DND-41 (cell line): ENCODE results near the gene TM4SF5.
"Not testable (repeated sequence)": the region's sequence is repeated elsewhere in the genome, so short reads cannot be mapped to it uniquely, and the experiment has no call there.

Experiments used
- ATAC-seq: fragments of 200-7000 bp; cut with Tn5 transposase; 3 replicates; pipeline ENCODE4 v1.9.1; 2021; ENCODE audit warnings: low read depth; ENCODE audit not compliant: insufficient read depth
- DNase-seq: peaks from one replicate; pipeline ENCODE4 v3.0.0-alpha.2; 2020
- H2AFZ ChIP-seq: 2 replicates; pipeline ENCODE4 v1.6.0; 2012; ENCODE audit warnings: low read depth, low read length
- H3K27ac ChIP-seq: 2 replicates; pipeline ENCODE4 v1.5.1; 2012; ENCODE audit warnings: low read length, inconsistent platforms
- H3K27me3 ChIP-seq: fragments of 200-600 bp; sonication (generic); 2 replicates; pipeline ENCODE4 v1.6.0; 2012; ENCODE audit warnings: low read length, mild to moderate bottlenecking, inconsistent platforms; ENCODE audit not compliant: insufficient read depth, poor library complexity
- H3K36me3 ChIP-seq: 2 replicates; pipeline ENCODE4 v1.5.1; 2012; ENCODE audit warnings: low read length, inconsistent platforms; ENCODE audit not compliant: insufficient read depth
- H3K4me1 ChIP-seq: 2 replicates; pipeline ENCODE4 v1.5.1; 2012; ENCODE audit warnings: mild to moderate bottlenecking, low read length; ENCODE audit not compliant: insufficient read depth
- H3K4me2 ChIP-seq: 2 replicates; pipeline ENCODE4 v1.6.0; 2012; ENCODE audit warnings: mild to moderate bottlenecking, moderate library complexity, low read length, inconsistent platforms; ENCODE audit not compliant: insufficient read depth
- H3K4me3 ChIP-seq, 2 experiments: fragments of 200-600 bp in 1 of 2; shearing (Covaris generic) in 1 of 2; 2 replicates each; pipeline ENCODE4 v1.5.1; 2012 to 2016; ENCODE audit warnings: inconsistent platforms in 2 of 2, low read length in 2 of 2, mild to moderate bottlenecking in 2 of 2, low read depth in 1 of 2, moderate library complexity in 1 of 2
- H3K79me2 ChIP-seq: 2 replicates; pipeline ENCODE4 v1.6.0; 2012; ENCODE audit warnings: low read length, inconsistent platforms; ENCODE audit not compliant: insufficient read depth
- H3K9ac ChIP-seq: 2 replicates; pipeline ENCODE4 v1.6.0; 2012; ENCODE audit warnings: low read depth, mild to moderate bottlenecking, inconsistent platforms, low read length, moderate library complexity
- H3K9me3 ChIP-seq: 2 replicates; pipeline ENCODE4 v1.5.1; 2012; ENCODE audit warnings: low read length, moderate library complexity, mild to moderate bottlenecking, inconsistent platforms; ENCODE audit not compliant: insufficient read depth, severe bottlenecking
- H4K20me1 ChIP-seq: 2 replicates; pipeline ENCODE4 v1.6.0; 2012; ENCODE audit warnings: low read length; ENCODE audit not compliant: insufficient read depth
- CTCF ChIP-seq: IDR thresholded peaks from 2 replicates; pipeline ENCODE4 v1.5.1; 2012; ENCODE audit warnings: borderline replicate concordance, low read length, moderate library complexity, mild to moderate bottlenecking; ENCODE audit not compliant: poor library complexity, severe bottlenecking; ENCODE audit errors: extremely low read depth
- EZH2 ChIP-seq: IDR thresholded peaks from 3 replicates; pipeline ENCODE4 v1.6.1; 2012; ENCODE audit warnings: borderline replicate concordance, low read depth, mild to moderate bottlenecking, moderate library complexity, low read length, inconsistent platforms; ENCODE audit not compliant: severe bottlenecking

The TM4SF5 gene

GRCh38 chr17:4823373-4824089 is 51.8 kb downstream of the TM4SF5 start:
- H3K27me3 ChIP-seq: no peaks in the 10 kb centered on the region
- ATAC-seq (no peak), DNase-seq (no peak)

GRCh38 chr17:4827399-4827798 is 55.7 kb downstream of the TM4SF5 start:
- Histone ChIP-seq H3K9me3 (no peaks in the 10 kb centered on the region), H3K4me1 (peaks cover under 1% of the 10 kb centered on the region), H3K27ac (no peak overlapping the region), H3K27me3 (no peaks in the 10 kb centered on the region), H2AFZ (no peak overlapping the region), H3K4me3 (no peak overlapping the region), H4K20me1 (no peaks in the 10 kb centered on the region), H3K9ac (no peak overlapping the region), H3K4me2 (no peak overlapping the region), H3K79me2 (no peaks in the 10 kb centered on the region), H3K36me3 (no peaks in the 10 kb centered on the region)
- no peak for TF ChIP-seq EZH2
- no peak for TF ChIP-seq CTCF
- DNase-seq (no peak), ATAC-seq (no peak)

More at GRCh38 chr17:4823373-4824089, 51.8 kb downstream of the TM4SF5 start:
- Histone ChIP-seq H4K20me1 (no peaks in the 10 kb centered on the region), H3K9ac (no peak overlapping the region), H3K9me3 (no peaks in the 10 kb centered on the region), H2AFZ (no peak overlapping the region), H3K36me3 (no peaks in the 10 kb centered on the region), H3K4me1 (no peaks in the 10 kb centered on the region), H3K79me2 (no peaks in the 10 kb centered on the region), H3K4me2 (no peak overlapping the region), H3K4me3 (no peak overlapping the region), H3K27ac (no peak overlapping the region)
- no peak for TF ChIP-seq EZH2
- no peak for TF ChIP-seq CTCF

- peaks cover 39% of the 10 kb centered on the region for H3K79me2 ChIP-seq
- H3K9ac ChIP-seq: peak overlapping the region; percentile 82
- peak overlapping the region; percentile 64 for H3K27ac ChIP-seq
- peak overlapping the region; percentile 77 for H2AFZ ChIP-seq
- DNase-seq, H3K27me3 ChIP-seq, H3K36me3 ChIP-seq, H3K9me3 ChIP-seq: not testable (repeated sequence)
- H3K4me2 ChIP-seq: peak overlapping the region; percentile 94
- peak overlapping the region; percentile 76 to 89; a peak in 3 of 4 replicates for H3K4me3 ChIP-seq
- peaks cover 33% of the 10 kb centered on the region for H4K20me1 ChIP-seq
- peak; percentile 10; the same call in 2 of the 3 replicates for ATAC-seq
- H3K4me1 ChIP-seq: peaks cover 21% of the 10 kb centered on the region
Measured at GRCh38 chr17:4832829-4833177, 61.1 kb downstream of the TM4SF5 start.
